Vagina (tissue), 2 donors: ENCODE measurements around the gene LMOD1. TPM values are rescaled to one million over a fixed set of nuclear protein-coding genes. Genes with fewer than 3 reads are reported as not detected.

ENCODE experiments used
- DNase-seq, 2 donors: peaks; one replicate each; pipeline ENCODE4 v3.0.0-alpha.2; 2017; ENCODE audit errors: extremely low spot score in 2 of 2
- H3K27ac ChIP-seq: fragments of 200-600 bp; sonication (generic); one replicate; pipeline ENCODE4 v1.5.1; 2019
- H3K27me3 ChIP-seq: fragments of 200-600 bp; sonication (generic); one replicate; pipeline ENCODE4 v1.5.1; 2019
- H3K36me3 ChIP-seq, 2 donors: fragments of 200-600 bp; sonication (generic); one replicate each; pipeline ENCODE4 v1.5.1; 2017 to 2019
- H3K4me1 ChIP-seq: fragments of 200-600 bp; sonication (generic); one replicate; pipeline ENCODE4 v1.5.1; 2019
- H3K4me3 ChIP-seq, 2 donors: fragments of 200-600 bp; sonication (generic); 1 replicate in 1 of 2; 2 replicates in 1 of 2; pipeline ENCODE4 v1.5.1; 2016 to 2019
- H3K9me3 ChIP-seq: fragments of 200-600 bp; sonication (generic); one replicate; pipeline ENCODE4 v1.5.1; 2019
- POLR2A ChIP-seq, 2 donors: fragments of 450-650 bp; IDR thresholded peaks; one replicate each; pipeline ENCODE4 v1.6.1; 2017; ENCODE audit warnings: antibody characterized with exemption in 2 of 2, mild to moderate bottlenecking in 2 of 2, moderate library complexity in 2 of 2
- POLR2AphosphoS5 ChIP-seq, 2 donors: sonication (generic); formaldehyde crosslinking; IDR thresholded peaks; one replicate each; pipeline ENCODE4 v1.9.0; 2017; ENCODE audit warnings: antibody characterized with exemption in 2 of 2, mild to moderate bottlenecking in 2 of 2, low read depth in 1 of 2; ENCODE audit not compliant: insufficient read depth in 1 of 2
- intact Hi-C: fragments of 100-400 bp; cut with DNase I; formaldehyde crosslinking; loops from one replicate; pipeline ENCODE4 v1.15.1; 2023
- total RNA-seq: library from RNA; depleted of rRNA; stranded (reverse); fragments of >200 nt; gene quantifications from one replicate; pipeline ENCODE4 v1.2.3, GENCODE V29; 2016
- TF ChIP-seq, protein P1 (sequence below), 3 experiments: fragments of 450-650 bp in 2 of 3; fragments of 200-600 bp in 1 of 3; sonication (generic) in 1 of 3; IDR thresholded peaks; one replicate each; pipeline ENCODE4 v1.5.1; 2017 to 2019; ENCODE audit warnings: antibody characterized with exemption in 3 of 3, mild to moderate bottlenecking in 2 of 3, moderate library complexity in 2 of 3

Gene LMOD1
- total RNA-seq, 1 donor from 2014 or later, result 107 TPM

DNA sequence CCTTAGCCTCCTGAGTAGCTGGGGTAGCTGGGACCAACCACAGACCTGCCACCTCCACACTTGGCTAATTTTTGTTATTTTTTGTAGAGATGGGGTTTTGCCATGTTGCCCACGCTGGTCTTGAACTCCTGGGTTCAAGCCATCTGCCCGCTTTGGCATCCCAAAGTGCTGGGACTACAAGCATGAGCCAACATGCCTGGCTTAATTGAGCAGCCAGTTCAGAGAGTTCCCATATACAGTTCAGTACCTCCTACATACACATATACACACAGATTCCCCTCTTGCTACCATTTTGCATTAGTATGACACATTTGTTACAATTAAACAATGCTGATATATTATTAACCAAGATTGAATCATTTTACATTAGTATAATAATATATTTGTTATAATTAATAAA lies 39.0 kb upstream of the LMOD1 start:
- H3K27ac ChIP-seq, result peak overlapping the region; percentile 15
- intact Hi-C loops, result no loop called here
- peaks cover 47% of the 10 kb centered on the region for H3K4me1 ChIP-seq
- no peak for DNase-seq
- no peak overlapping the region for H3K4me3 ChIP-seq
- H3K36me3 ChIP-seq, result peaks cover 0 to 14% of the 10 kb centered on the region in 2 donors
- TF ChIP-seq POLR2AphosphoS5 (IDR thresholded peaks at IDR 0.05; ENCODE audit: insufficient read depth in 1 of 2, low read depth in 1 of 2) (no peak), POLR2A (IDR thresholded peaks at IDR 0.05) (no peak)
- TF ChIP-seq, protein P1, sequence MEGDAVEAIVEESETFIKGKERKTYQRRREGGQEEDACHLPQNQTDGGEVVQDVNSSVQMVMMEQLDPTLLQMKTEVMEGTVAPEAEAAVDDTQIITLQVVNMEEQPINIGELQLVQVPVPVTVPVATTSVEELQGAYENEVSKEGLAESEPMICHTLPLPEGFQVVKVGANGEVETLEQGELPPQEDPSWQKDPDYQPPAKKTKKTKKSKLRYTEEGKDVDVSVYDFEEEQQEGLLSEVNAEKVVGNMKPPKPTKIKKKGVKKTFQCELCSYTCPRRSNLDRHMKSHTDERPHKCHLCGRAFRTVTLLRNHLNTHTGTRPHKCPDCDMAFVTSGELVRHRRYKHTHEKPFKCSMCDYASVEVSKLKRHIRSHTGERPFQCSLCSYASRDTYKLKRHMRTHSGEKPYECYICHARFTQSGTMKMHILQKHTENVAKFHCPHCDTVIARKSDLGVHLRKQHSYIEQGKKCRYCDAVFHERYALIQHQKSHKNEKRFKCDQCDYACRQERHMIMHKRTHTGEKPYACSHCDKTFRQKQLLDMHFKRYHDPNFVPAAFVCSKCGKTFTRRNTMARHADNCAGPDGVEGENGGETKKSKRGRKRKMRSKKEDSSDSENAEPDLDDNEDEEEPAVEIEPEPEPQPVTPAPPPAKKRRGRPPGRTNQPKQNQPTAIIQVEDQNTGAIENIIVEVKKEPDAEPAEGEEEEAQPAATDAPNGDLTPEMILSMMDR (IDR thresholded peaks at IDR 0.05), result no peak
- H3K9me3 ChIP-seq, result no peaks in the 10 kb centered on the region
- H3K27me3 ChIP-seq, result no peaks in the 10 kb centered on the region

DNA sequence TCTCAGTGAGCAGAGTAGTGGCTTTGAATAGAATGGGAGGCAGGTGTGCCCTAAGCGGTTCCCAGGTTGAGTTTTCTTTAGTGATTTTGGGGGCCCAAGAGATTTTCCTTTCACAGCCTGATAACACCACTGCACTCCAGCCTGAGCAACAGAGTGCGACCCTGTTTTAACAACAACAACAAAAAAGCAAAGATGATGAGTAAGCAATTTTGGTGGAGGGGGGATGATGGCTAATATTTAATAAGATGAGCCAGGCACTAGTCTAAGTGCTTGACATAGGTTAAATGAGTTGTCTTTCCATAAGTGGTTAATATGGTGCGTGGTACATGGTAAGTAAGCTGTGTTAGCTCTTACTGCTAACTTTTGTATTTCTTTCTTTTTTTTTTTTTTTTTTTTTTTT lies 38.1 kb upstream of the LMOD1 start:
- no peak for DNase-seq
- TF ChIP-seq POLR2A (IDR thresholded peaks at IDR 0.05) (no peak), POLR2AphosphoS5 (IDR thresholded peaks at IDR 0.05; ENCODE audit: insufficient read depth in 1 of 2, low read depth in 1 of 2) (no peak)
- TF ChIP-seq, protein P1 (IDR thresholded peaks at IDR 0.05), result no peak
- Histone ChIP-seq H3K9me3 (no peaks in the 10 kb centered on the region), H3K4me1 (peaks cover 40% of the 10 kb centered on the region), H3K27ac (no peak overlapping the region), H3K27me3 (no peaks in the 10 kb centered on the region), H3K4me3 (no peak overlapping the region), H3K36me3 (peaks cover 0 to 5% of the 10 kb centered on the region in 2 donors)
- intact Hi-C loops, result no loop called here

DNA sequence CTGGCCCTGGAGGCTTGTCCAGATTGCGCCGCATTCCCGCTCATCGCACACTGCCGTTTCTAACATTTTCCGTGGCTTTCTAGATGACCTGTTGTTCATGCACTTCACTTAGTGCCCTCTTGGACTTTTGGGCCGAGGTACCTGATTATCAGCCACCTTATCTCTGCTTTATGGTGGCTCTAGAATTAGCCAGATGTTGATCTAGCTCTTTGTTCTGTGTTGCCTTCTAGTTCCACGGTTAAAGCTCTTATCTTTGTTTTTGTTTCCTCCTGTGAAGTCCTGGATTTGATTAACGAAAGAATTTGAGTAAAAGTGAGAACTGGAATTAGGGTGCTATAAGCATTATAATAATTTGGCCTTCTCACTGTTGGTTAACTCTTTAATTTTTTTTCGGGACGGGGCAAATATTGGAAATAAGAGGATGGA lies 37.0 kb upstream of the LMOD1 start:
- Histone ChIP-seq H3K27me3 (no peaks in the 10 kb centered on the region), H3K9me3 (no peaks in the 10 kb centered on the region), H3K4me3 (peak overlapping the region; percentile 85 to 91), H3K4me1 (peaks cover 40% of the 10 kb centered on the region), H3K27ac (peak overlapping the region; percentile 94), H3K36me3 (no peaks in the 10 kb centered on the region)
- intact Hi-C loops, result no loop called here
- no peak for TF ChIP-seq POLR2A (IDR thresholded peaks at IDR 0.05)
- TF ChIP-seq POLR2AphosphoS5 (IDR thresholded peaks at IDR 0.05; ENCODE audit: insufficient read depth in 1 of 2, low read depth in 1 of 2), result no peak
- TF ChIP-seq, protein P1 (IDR thresholded peaks at IDR 0.05), result no peak
- DNase-seq, result no peak

DNA sequence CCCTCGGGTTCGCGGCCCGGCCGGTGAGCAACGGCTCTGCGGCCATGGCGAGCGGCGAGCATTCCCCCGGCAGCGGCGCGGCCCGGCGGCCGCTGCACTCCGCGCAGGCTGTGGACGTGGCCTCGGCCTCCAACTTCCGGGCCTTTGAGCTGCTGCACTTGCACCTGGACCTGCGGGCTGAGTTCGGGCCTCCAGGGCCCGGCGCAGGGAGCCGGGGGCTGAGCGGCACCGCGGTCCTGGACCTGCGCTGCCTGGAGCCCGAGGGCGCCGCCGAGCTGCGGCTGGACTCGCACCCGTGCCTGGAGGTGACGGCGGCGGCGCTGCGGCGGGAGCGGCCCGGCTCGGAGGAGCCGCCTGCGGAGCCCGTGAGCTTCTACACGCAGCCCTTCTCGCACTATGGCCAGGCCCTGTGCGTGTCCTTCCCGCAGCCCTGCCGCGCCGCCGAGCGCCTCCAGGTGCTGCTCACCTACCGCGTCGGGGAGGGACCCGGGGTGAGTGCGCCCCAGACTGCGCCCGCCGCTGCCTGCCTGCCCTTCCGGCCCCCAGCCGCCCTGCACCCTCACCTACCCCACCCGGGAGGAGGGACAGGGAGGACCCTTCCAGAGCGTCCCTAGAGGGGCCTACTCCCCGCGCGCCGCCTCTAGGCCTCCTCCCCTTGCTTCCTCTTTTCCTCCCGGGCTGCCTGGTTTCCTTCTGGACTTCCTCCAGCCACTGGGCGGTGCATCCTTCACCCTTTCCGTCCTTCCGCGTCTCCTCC lies 36.5 kb upstream of the LMOD1 start, which contains the start of gene RNPEP:
Gene RNPEP, plus strand, starts transcription at position 26 of the 757 bp plus-strand sequence. Its CDS starts 19 bp downstream, at position 45.
- no peaks in the 10 kb centered on the region for H3K9me3 ChIP-seq
- no peaks in the 10 kb centered on the region for H3K27me3 ChIP-seq
- intact Hi-C loops, result no loop called here
- H3K4me3 ChIP-seq, result peak within 1 kb of the TSS; percentile 85 to 91
- TF ChIP-seq POLR2A (IDR thresholded peaks at IDR 0.05) (peak in 1 of 2 donors; percentile 73), POLR2AphosphoS5 (IDR thresholded peaks at IDR 0.05; ENCODE audit: insufficient read depth in 1 of 2, low read depth in 1 of 2) (peak in 1 of 2 donors; percentile 72)
- TF ChIP-seq, protein P1 (IDR thresholded peaks at IDR 0.05), result peak in 1 of 3 experiments; percentile 16
- peak within 1 kb of the TSS; percentile 94 for H3K27ac ChIP-seq
- H3K36me3 ChIP-seq, result no peaks in the 10 kb centered on the region
- H3K4me1 ChIP-seq, result peaks cover 40% of the 10 kb centered on the region
- DNase-seq, result no peak

DNA sequence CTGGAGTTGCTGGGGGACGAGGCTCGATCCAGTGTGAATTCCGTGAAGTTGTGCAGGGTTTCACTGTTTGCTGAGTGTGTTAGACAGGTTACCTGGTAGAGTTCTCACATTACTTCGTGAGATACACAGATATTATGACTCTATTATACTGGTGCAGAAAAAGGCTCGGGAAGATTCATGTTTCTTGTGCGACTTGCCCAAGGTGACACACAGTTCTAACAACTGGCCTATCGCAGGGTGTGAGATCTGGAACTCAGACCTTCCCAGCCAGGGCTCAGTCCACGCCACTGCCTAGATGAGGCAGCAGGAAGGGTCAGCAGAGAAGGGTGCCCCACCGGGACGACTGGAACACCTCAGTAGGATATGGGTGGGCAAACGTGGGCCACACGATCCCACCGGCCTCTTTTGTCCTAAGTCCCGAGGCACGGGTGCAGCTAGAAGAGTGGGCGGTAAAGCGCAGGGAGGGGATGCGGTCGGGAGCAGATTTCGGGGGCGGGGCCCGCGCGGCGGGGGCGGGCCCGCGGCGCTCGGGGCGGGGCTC lies 35.8 kb upstream of the LMOD1 start:
- Histone ChIP-seq H3K27ac (peak overlapping the region; percentile 94), H3K27me3 (no peaks in the 10 kb centered on the region), H3K9me3 (no peaks in the 10 kb centered on the region), H3K36me3 (no peaks in the 10 kb centered on the region), H3K4me3 (peak overlapping the region; percentile 85 to 91), H3K4me1 (peaks cover 40% of the 10 kb centered on the region)
- no peak for DNase-seq
- TF ChIP-seq, protein P1 (IDR thresholded peaks at IDR 0.05), result no peak
- TF ChIP-seq POLR2A (IDR thresholded peaks at IDR 0.05), result no peak
- no peak for TF ChIP-seq POLR2AphosphoS5 (IDR thresholded peaks at IDR 0.05; ENCODE audit: insufficient read depth in 1 of 2, low read depth in 1 of 2)
- intact Hi-C loops, result no loop called here
